ENCODE data around the gene COMMD9. TPM values are rescaled to one million over a fixed set of nuclear protein-coding genes. Genes with fewer than 3 reads are reported as not detected.

COMMD9 gene
- total RNA-seq (2013; cell fraction: nucleolus; rRNA removed) = 11.6 and 13.9 TPM in 2 replicates
- total RNA-seq (2014; rRNA removed) = 39.0 and 41.9 TPM in 2 replicates
- total RNA-seq (2014; rRNA removed; fragmentation: Illumina TruSeq; extraction: Trizol) = 26.6 and 31.4 TPM in 2 replicates
- 47.3 and 47.4 TPM in 2 replicates for total RNA-seq (2021)
- polyA plus RNA-seq (2011; ENCODE audit: low read depth) = 9.5 TPM
- 26.8 and 38.6 TPM in 2 replicates for polyA plus RNA-seq (2011; rRNA removed)
- 32.5 and 52.8 TPM in 2 replicates for polyA plus RNA-seq (2011; cell fraction: cytosol; rRNA removed)
- 31.8 and 39.6 TPM in 2 replicates for polyA plus RNA-seq (2011; cell fraction: nucleus; rRNA removed)
- 22.3 and 27.3 TPM in 2 replicates for polyA plus RNA-seq (2012)
- polyA plus RNA-seq (2014; fragmentation: Illumina TruSeq; extraction: Trizol) = 41.9 and 55.9 TPM in 2 replicates
- polyA plus RNA-seq (2014; fragmentation: Nextera tagmentation; extraction: Ambion mirVana) = 100 to 1,000 TPM; 102 to 119 TPM
- polyA plus RNA-seq (2014; rRNA removed) = 49.8 and 56.4 TPM in 2 replicates
- polyA plus RNA-seq (2016; fragmentation: Nextera tagmentation; extraction: Ambion mirVana) = 10 to 100 TPM; 77.7 to 78.7 TPM
- polyA minus RNA-seq (2011; rRNA and poly(A)+ RNA removed) = 26.9 and 34.7 TPM in 2 replicates
- 7.6 and 12.8 TPM in 2 replicates for polyA minus RNA-seq (2011; cell fraction: cytosol; rRNA and poly(A)+ RNA removed)
- 5.2 and 8.6 TPM in 2 replicates for polyA minus RNA-seq (2011; cell fraction: nucleus; rRNA and poly(A)+ RNA removed)
- Bru-seq, nascent RNA = percentile 66 among the genes with signal in this experiment
- BruChase-seq, experiment 1, labeled RNA remaining after a 6-hour chase = percentile 56 among the genes with signal in this experiment
- BruChase-seq, experiment 2, labeled RNA remaining after a 2-hour chase = percentile 54 among the genes with signal in this experiment
- long read RNA-seq, experiment 1, transcript COMMD9-201 (6 exons, 2,954 nt) = major isoform, 35 of 44 reads
- long read RNA-seq, experiment 1, partial matches to known transcripts = 1 of 44 reads
- long read RNA-seq, experiment 1, other reads (novel, unspliced or antisense) = 7 of 44 reads
- long read RNA-seq, experiment 2, transcript COMMD9-201 (6 exons, 2,954 nt) = major isoform, 175 of 197 reads
- long read RNA-seq, experiment 2, partial matches to known transcripts = 3 of 197 reads
- long read RNA-seq, experiment 2, other reads (novel, unspliced or antisense) = 14 of 197 reads

DNA sequence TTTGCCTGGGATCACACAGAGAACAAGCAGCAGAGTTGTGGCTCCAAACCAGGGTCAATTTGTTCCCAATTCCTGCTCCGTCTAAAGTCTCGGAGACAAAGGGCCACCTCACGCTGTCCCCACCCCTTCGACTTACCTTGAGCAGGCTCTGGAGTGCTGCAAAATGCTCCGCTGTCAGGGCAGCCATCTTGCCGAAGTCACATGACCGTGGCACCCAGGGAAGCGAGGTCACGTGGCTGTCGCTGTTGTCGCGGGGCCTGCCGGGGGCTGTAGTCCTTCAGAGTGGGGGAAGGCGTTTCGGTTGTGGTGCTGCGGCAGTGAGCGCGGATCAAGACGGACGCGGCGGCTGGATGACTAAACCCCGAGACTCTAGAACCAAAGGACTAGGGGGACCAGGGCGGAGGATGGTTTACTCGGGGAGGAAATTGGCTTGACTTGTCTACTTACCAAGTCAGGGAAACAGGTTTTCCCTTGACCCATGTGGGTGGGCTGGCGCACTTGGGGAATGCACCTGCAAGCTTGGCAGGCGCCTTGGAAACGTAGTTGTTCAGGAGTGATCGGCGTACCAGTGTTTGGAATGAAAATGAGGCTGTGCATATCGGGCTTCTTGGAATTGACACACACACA, at the start of gene COMMD9:
TSS of gene COMMD9 (minus strand) at position 199 of the 627 bp plus-strand sequence. CDS start at position 187, 12 bp downstream.
- Histone ChIP-seq H3K9ac (ENCODE audit: control insufficient read depth, insufficient read depth, low read length) (peak within 1 kb of the TSS; percentile 77), H3K9me3 (replicated peaks; ENCODE audit: control insufficient read depth, insufficient read depth, low read length) (no peaks in the 10 kb centered on the region), H4K20me1 (ENCODE audit: control insufficient read depth, insufficient read depth) (no peaks in the 10 kb centered on the region), H3K36me3 (ENCODE audit: control insufficient read depth in 2 of 2, insufficient read depth in 2 of 2, low read length in 1 of 2) (no peaks in the 10 kb centered on the region), H3K4me3 (peak within 1 kb of the TSS; percentile 93), H3K79me2 (ENCODE audit: control insufficient read depth, insufficient read depth, low read length) (peaks cover 3% of the 10 kb centered on the region), H3K27ac (ENCODE audit: control insufficient read depth, insufficient read depth) (no peak within 1 kb of the TSS), H3K4me2 (ENCODE audit: control insufficient read depth, insufficient read depth) (peak within 1 kb of the TSS; percentile 96), H2AFZ (ENCODE audit: control insufficient read depth, low read depth, low read length) (peak within 1 kb of the TSS; percentile 100), H3K27me3 (replicated peaks in 1 of 2; ENCODE audit: control insufficient read depth in 2 of 2, insufficient read depth in 2 of 2, low read length in 1 of 2) (no peaks in the 10 kb centered on the region), H3K4me1 (ENCODE audit: control insufficient read depth, insufficient read depth, low read length) (peaks cover 3% of the 10 kb centered on the region; the same call in 1 of the 2 replicates)
- DNase-seq (ENCODE audit: low read depth, low spot score) (peak; percentile 56), ATAC-seq (peak; percentile 98), FAIRE-seq (peak; percentile 91)
- ChIA-PET POLR2A (interaction anchor here (1.6 kb wide), 1 partner anchor 204 kb away, joined by 5 read pairs; no protein-coding TSS in a partner anchor), RAD21 (ENCODE audit: unreplicated experiment) (interaction anchor here (0.9 to 9.1 kb wide), 6 partner anchors 68 to 467 kb away, joined by 3 to 106 read pairs (median 4); no protein-coding TSS in a partner anchor), SMC1A (ENCODE audit: uncharacterized antibody, unreplicated experiment) (interaction anchor here (0.9 to 10.8 kb wide), 5 partner anchors 189 to 222 kb away, joined by 3 to 181 read pairs (median 9); no protein-coding TSS in a partner anchor), CTCF (interaction anchor here (0.8 to 18.4 kb wide), 10 partner anchors 10 to 458 kb away, joined by 3 to 286 read pairs (median 4); no protein-coding TSS in a partner anchor)
- BruUV-seq (replicated peaks) = no TSS peak
- under 1% methylated on average over 31 of the region's 31 CpGs for WGBS (ENCODE audit: insufficient coverage, insufficient replicate concordance, low lambda C conversion rate, missing lambda C conversion rate)
- intact Hi-C loops (cut with micrococcal nuclease; ENCODE audit: unreplicated experiment) = no loop called here
- in situ Hi-C loops (cut with MboI) = loop anchor here (5.0 kb wide), 1 partner anchor 458 kb away; no protein-coding TSS in a partner anchor
- TF ChIP-seq WRNIP1 (IDR thresholded peaks at IDR 0.05; ENCODE audit: borderline replicate concordance, low read depth, low read length) (no peak), KDM1A (IDR thresholded peaks at IDR 0.05; ENCODE audit: borderline replicate concordance) (no peak), GATAD2B (conservative IDR thresholded peaks at IDR 0.05; ENCODE audit: low read depth) (0 out of 2 replicates have a peak, but pooled peaks have one; percentile 35), TCF12 (IDR thresholded peaks at IDR 0.05; ENCODE audit: low read depth, low read length) (peak; percentile 82), STAT1 (conservative IDR thresholded peaks at IDR 0.05) (peak; percentile 91; the same call in 1 of the 2 replicates), BACH1 (IDR thresholded peaks at IDR 0.05; ENCODE audit: borderline replicate concordance) (peak; percentile 73), TAF1 (IDR thresholded peaks at IDR 0.05; ENCODE audit: borderline replicate concordance, low read depth, low read length) (peak; percentile 92), IKZF2 (IDR thresholded peaks at IDR 0.05) (peak in 1 of 2 experiments; percentile 23; a peak in 1 of 4 replicates), NFYA (IDR thresholded peaks at IDR 0.05; ENCODE audit: borderline replicate concordance, low read depth, low read length) (no peak)
- TF ChIP-seq, protein P1, sequence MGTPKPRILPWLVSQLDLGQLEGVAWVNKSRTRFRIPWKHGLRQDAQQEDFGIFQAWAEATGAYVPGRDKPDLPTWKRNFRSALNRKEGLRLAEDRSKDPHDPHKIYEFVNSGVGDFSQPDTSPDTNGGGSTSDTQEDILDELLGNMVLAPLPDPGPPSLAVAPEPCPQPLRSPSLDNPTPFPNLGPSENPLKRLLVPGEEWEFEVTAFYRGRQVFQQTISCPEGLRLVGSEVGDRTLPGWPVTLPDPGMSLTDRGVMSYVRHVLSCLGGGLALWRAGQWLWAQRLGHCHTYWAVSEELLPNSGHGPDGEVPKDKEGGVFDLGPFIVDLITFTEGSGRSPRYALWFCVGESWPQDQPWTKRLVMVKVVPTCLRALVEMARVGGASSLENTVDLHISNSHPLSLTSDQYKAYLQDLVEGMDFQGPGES (IDR thresholded peaks at IDR 0.05) = peak; percentile 62; the same call in 1 of the 2 replicates
- TF ChIP-seq, protein P2, sequence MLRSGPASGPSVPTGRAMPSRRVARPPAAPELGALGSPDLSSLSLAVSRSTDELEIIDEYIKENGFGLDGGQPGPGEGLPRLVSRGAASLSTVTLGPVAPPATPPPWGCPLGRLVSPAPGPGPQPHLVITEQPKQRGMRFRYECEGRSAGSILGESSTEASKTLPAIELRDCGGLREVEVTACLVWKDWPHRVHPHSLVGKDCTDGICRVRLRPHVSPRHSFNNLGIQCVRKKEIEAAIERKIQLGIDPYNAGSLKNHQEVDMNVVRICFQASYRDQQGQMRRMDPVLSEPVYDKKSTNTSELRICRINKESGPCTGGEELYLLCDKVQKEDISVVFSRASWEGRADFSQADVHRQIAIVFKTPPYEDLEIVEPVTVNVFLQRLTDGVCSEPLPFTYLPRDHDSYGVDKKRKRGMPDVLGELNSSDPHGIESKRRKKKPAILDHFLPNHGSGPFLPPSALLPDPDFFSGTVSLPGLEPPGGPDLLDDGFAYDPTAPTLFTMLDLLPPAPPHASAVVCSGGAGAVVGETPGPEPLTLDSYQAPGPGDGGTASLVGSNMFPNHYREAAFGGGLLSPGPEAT (IDR thresholded peaks at IDR 0.05; ENCODE audit: low read depth) = peak; percentile 98
- TF ChIP-seq, protein P3, sequence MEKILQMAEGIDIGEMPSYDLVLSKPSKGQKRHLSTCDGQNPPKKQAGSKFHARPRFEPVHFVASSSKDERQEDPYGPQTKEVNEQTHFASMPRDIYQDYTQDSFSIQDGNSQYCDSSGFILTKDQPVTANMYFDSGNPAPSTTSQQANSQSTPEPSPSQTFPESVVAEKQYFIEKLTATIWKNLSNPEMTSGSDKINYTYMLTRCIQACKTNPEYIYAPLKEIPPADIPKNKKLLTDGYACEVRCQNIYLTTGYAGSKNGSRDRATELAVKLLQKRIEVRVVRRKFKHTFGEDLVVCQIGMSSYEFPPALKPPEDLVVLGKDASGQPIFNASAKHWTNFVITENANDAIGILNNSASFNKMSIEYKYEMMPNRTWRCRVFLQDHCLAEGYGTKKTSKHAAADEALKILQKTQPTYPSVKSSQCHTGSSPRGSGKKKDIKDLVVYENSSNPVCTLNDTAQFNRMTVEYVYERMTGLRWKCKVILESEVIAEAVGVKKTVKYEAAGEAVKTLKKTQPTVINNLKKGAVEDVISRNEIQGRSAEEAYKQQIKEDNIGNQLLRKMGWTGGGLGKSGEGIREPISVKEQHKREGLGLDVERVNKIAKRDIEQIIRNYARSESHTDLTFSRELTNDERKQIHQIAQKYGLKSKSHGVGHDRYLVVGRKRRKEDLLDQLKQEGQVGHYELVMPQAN (conservative IDR thresholded peaks at IDR 0.05) = peak; percentile 98
- TF ChIP-seq, protein P4, sequence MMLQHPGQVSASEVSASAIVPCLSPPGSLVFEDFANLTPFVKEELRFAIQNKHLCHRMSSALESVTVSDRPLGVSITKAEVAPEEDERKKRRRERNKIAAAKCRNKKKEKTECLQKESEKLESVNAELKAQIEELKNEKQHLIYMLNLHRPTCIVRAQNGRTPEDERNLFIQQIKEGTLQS (IDR thresholded peaks at IDR 0.05; ENCODE audit: borderline replicate concordance, extremely low read depth, low read depth, low read length) = peak; percentile 99
